ENCODE measurements around the gene NRXN2.
A peak's percentile ranks its signal among the peaks of the same experiment; 100 is the strongest.

The NRXN2 gene

GRCh38 chr11:64759131-64759721 is 36.2 kb upstream of the NRXN2 start:
- DNase-seq = no peak

GRCh38 chr11:64758330-64759079 is 35.5 kb upstream of the NRXN2 start:
- DNase-seq = no peak

GRCh38 chr11:64757549-64758329 is 34.7 kb upstream of the NRXN2 start:
- no peak for DNase-seq

GRCh38 chr11:64755681-64756361 is 32.8 kb upstream of the NRXN2 start:
- DNase-seq = no peak

DNA sequence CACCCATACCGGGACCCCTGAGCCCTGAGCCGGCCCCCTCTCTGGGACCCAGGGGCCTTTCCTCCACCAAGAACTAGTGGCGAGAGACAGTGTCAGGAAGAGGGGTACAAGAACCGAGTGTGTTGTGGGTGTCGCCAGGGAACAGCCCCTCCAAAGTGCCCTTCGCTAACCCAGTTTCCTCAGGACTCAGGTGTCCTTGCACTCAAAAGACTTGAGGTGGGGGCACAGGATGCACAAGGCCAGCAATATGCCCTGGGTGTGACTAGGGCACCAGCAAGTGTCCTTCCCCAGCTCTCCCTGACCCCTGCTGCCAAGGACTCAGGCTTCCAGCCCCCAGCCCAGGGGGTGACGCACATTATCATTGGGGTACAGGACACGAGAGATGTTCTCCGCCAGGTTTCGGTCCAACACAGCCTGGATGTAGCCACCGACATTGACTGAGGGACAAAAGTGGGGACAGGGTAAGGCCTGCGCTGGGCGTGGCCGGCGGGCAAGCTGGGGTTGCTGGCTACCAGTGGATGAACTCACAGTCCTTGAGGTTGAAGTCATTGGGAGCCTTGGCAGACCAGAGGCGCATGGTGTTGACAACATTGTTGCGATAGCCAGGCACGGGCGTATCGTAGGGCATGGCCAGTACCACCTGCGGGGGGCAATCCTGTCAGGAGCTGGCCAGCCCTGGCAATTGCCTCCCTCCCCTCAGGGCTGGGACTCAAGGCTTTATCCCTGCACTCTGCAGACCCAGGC is 32.1 kb upstream of the NRXN2 start:
- no peak for DNase-seq

DNA sequence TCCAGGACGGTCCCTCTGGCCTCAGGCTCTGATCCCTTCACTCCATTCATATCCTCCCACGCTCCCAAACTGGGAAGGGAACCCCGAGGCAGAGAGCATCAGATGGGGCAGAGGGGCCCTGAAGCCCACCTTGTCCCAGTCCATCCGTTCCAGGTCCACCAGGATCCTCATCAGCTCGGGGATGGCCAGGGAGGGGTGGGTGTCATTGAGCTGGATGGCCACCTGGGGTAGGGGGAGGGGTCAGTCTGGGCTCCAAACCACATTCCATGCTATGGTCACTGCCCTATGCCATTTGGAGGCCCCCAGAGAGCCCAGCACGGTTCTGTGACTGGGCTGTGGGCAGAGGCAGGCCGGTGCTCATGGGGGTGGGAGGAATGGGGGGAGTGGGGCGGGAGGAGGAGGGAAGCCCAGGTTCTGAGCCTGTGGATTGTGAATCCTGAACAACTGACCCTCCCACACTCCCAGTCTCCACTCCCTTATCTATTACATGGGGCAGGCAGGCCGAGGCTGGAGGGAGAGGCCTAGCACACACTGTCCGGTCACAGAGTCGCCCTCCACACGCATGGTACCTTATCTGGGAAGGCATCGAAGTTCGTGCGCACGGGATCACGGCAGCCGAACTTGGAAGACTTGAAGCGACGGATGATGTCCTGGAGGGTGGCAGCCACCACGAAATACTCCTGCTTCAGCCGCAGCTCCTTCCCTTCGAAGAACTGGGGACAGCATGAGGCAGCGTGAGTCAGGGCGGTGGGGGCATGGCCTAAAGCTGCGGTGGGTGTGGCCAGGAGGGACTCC is 31.3 kb upstream of the NRXN2 start:
- no peak for DNase-seq

DNA sequence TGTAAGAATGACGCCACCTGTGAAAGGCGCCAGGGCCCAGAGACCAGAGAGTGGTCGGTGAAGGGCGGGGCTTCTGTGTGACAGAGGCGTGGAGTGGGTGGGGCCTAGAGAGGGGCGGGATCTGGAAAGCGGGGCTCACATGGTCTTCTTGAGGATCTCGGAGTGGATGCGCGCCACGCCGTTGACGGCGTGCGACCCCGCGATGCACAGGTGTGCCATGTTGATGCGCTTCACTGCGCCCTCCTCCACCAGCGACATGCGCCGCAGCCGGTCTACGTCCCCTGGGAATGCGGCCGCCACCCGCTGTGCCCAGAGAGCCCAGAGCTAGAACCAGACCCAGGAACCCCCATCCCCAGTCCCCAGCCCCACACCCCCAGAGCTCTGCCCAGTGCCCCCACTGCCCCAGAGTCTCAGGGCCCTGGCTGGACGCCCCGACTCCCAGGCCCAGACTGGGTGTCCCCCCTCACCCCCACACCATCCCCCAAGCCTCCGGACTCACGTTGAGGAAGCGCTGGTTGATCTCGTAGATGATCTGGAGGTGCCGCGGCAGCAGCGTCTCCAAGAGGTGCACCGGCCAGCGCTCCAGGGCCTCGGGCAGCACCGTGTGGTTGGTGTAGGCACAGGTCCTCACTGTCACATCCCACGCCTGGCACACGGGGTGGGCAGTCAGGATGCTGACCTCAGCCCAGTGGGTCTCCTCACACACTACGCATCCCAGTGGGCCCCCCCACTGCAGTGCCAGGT is 30.6 kb upstream of the NRXN2 start:
- no peak for DNase-seq

GRCh38 chr11:64753019-64753379 is 30.0 kb upstream of the NRXN2 start:
- DNase-seq = no peak

GRCh38 chr11:64752175-64752970 is 29.4 kb upstream of the NRXN2 start:
- DNase-seq = no peak

DNA sequence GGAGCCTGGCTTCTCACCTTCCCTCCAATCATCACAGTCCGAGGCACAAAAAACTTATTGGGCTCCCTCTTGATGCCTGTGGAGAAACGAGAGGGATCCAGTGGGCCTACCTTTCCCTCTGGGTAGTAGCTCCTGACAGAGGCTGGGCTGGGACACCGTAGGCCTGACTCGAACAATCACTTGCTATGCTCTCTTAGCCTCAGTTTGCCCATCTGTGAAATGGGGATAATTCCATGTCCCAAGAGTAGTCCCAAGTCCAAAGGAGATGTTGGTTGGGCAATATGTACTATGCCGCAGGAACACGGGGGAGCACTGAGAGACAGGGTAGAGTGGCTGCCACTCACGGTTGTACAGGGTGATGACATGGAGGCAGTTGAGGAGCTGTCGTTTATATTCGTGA is 28.6 kb upstream of the NRXN2 start:
- DNase-seq = no peak

- no peak for DNase-seq
Measured at GRCh38 chr11:64751136-64751535, 28.1 kb upstream of the NRXN2 start.

- no peak for DNase-seq
Measured at GRCh38 chr11:64750361-64751054, 27.5 kb upstream of the NRXN2 start.

DNA sequence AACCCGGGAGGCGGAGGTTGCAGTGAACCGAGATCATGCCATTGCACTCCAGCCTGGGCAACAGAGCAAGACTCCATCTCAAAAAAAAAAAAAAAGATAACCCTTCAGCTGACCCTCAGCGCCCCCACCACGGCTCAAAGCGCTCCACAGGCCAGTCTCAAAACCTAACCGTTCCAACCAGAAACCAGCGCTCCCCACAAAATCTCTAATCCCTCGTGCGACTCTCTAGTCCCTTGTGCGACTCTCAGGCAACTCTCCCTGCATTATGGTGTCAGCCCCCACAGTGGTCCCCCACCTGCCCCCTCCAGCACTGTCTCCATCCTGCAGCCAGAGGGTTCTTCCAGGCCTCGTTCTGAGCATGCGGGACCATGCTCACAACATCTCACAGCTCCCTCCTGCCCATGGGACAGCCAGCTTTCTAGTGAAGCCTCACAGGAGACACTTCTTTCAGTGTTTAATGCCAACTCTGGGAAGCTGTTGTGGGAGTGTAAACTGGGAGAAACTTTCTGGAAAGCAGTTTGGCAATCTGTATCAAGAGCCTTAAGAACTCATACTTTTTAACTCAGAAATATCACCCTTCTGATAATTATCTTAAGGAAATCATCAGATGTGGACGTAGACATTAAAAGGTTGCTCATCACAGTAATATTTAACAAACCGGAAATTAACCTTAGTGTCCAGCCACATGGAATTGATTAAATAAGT is 25.1 kb upstream of the NRXN2 start:
- DNase-seq = no peak

- no peak for DNase-seq
Measured at GRCh38 chr11:64746486-64746885, 23.5 kb upstream of the NRXN2 start.

GRCh38 chr11:64745521-64746328 is 22.7 kb upstream of the NRXN2 start:
- peak in 33 of 56 donors; percentile 16 to 75 (median 39) for DNase-seq

DNA sequence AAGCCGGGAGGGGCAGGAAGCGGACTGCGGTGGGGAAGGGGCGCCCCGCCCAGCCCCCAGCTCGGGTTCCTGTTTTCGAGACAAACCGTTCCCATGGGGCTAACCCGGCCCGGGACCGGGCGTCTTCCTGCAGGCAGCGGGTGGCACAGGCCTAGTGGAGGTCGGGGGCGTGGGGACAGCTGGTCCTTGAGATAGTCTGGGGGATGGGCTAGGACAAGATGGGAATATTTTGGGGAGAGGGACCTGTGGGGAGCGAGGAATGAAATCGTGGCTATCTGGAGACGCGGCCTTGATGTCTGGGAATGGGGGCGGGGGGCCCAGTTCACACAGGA is 22.2 kb upstream of the NRXN2 start:
- DNase-seq = peak in 17 of 56 donors; percentile 11 to 58 (median 26)
